TTC549 (cell line): Measurements from ENCODE around the gene LMO7.

Source experiments
- FAIRE-seq: peaks from 2 replicates; lab custom pipeline; 2012; peaks lifted over from hg19 to GRCh38; lab: Jason Lieb, UNC

Gene LMO7

GRCh38 chr13:75902166-75903104 lies 266.3 kb downstream of the LMO7 start:
- FAIRE-seq, result no peak

DNA sequence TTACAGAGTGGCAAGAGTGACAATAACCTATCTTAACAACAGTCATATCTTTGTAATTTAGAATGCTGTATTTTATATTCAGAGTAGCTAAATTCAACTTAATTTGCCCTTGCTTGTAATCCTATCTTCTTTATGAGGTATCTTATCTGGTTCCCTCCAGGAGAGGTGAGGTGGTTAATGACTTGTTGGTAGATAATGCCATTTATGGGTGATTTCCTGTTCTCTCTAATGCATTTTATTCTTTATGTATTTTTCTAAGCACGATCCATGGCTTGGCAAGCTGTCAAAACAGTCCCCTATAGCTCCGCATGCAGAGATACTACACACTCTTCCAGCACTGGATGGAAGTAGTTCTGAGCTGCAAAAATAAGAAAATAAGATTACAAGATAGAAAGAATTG lies 267.9 kb downstream of the LMO7 start:
- FAIRE-seq, result no peak

DNA sequence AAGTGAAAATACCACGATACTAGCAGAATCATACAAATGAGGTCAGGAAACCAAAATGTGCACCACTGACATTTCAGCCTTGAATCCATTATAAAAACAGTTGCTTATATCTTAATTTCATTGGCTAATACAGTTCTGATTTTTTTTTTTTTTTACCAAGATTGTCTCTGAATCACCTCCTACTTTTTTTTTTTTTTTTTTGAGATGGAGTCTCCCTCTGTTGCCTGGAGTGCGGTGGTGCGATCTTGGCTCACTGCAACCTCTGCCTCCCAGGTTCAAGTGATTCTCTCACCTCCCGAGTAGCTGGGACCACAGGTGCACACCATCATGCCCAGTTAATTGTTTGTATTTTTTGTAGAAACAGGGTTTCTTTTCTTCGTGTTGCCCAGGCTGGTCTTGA lies 270.2 kb downstream of the LMO7 start:
- no peak for FAIRE-seq

GRCh38 chr13:75907044-75907443 lies 270.9 kb downstream of the LMO7 start:
- no peak for FAIRE-seq

GRCh38 chr13:75908141-75908540 lies 272.0 kb downstream of the LMO7 start:
- FAIRE-seq, result no peak
